ENCODE measurements around the gene EPHA4. TPM values are rescaled to one million over a fixed set of nuclear protein-coding genes. Genes with fewer than 3 reads are reported as not detected.

Gene EPHA4
- total RNA-seq, 1 donor from 2014 or later, result 30.1 TPM

DNA sequence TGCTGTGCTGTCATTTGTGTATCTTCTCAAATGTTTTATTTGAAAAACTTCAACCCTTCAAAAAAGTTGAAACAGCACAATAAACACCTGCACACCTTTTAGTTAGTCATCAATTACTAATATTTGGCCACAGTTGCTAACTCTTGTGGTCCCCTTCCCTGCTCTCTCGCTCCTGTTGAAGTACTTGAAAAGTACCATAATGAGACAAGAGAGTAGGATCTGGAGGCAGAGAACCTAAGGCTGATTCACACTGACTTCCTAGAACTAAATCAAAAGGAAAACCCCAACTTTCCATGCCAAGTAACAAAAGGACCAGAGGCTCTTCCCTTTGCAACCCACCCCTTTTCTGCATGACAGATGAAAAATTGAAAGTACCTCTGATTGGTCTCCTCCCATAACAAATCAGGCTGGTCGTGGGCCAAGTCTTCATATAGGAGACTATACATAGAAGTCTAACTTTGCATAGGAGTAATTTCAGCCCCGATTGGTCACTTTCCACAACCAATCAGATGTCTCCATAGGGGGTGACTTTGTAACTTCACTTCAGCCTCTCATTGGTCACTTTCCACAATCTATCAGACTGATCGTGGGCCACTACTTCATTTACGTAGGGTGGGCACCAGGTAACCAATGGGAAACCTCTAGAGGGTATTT lies 179.7 kb downstream of the EPHA4 start:
- H4K20me1 ChIP-seq (ENCODE audit: insufficient read depth, low read length), result no peaks in the 10 kb centered on the region
- no peak overlapping the region for H2AFZ ChIP-seq (ENCODE audit: low read depth, low read length)
- H3K4me3 ChIP-seq (ENCODE audit: insufficient read depth, low read depth, low read length), result no peak overlapping the region
- H3K4me1 ChIP-seq (ENCODE audit: insufficient read depth, low read length), result no peaks in the 10 kb centered on the region
- Mint-ChIP-seq H3K9me3 (ENCODE audit: unreplicated experiment) (no peaks in the 10 kb centered on the region), H3K4me3 (ENCODE audit: unreplicated experiment) (no peak overlapping the region), H3K36me3 (ENCODE audit: low read depth, unreplicated experiment) (no peaks in the 10 kb centered on the region), H3K4me1 (ENCODE audit: low read depth, unreplicated experiment) (no peaks in the 10 kb centered on the region), H3K27me3 (ENCODE audit: low read depth, unreplicated experiment) (no peaks in the 10 kb centered on the region), H3K27ac (ENCODE audit: unreplicated experiment) (no peak overlapping the region)
- H3K9ac ChIP-seq (ENCODE audit: low read length), result no peak overlapping the region
- H3K27ac ChIP-seq (ENCODE audit: low read depth, low read length), result no peak overlapping the region
- no peak for DNase-seq (ENCODE audit: low read depth)
- H3K27me3 ChIP-seq (ENCODE audit: insufficient read depth, low read length), result no peaks in the 10 kb centered on the region
- H3K4me2 ChIP-seq (ENCODE audit: low read length), result no peak overlapping the region
- no peaks in the 10 kb centered on the region for H3K79me2 ChIP-seq (ENCODE audit: insufficient read depth, low read length)
- no peak for TF ChIP-seq CTCF (IDR thresholded peaks at IDR 0.05; ENCODE audit: insufficient read depth, low read depth, low read length)
- TF ChIP-seq EZH2 (IDR thresholded peaks at IDR 0.05; ENCODE audit: insufficient read depth, low read length), result no peak
- FAIRE-seq, result no peak
- no peaks in the 10 kb centered on the region for H3K36me3 ChIP-seq (ENCODE audit: insufficient read depth, low read length)
- no peaks in the 10 kb centered on the region for H3K9me3 ChIP-seq (ENCODE audit: insufficient read depth, low read depth, low read length)

DNA sequence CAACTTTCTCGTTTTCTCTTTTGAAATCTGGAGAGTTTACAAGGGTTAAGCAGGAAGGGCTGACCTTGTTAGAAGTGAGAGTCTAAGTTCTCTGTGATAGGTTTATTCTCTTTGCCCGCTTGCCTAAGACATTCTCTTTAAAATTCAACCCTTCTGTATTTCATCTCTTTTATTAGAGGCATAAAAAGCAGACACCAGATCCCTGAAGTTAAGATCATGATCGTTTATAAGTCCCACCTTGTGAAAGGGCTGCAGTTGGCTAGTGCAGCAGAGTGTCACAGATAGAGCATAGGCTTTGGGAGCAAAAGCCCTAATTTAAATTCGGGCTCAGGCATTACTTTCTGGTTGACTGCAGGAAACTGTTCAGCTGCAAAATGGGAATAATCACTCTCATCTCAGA lies 181.2 kb downstream of the EPHA4 start:
- Histone ChIP-seq H3K27ac (ENCODE audit: low read depth, low read length) (no peak overlapping the region), H3K9ac (ENCODE audit: low read length) (no peak overlapping the region), H3K4me2 (ENCODE audit: low read length) (no peak overlapping the region), H3K36me3 (ENCODE audit: insufficient read depth, low read length) (no peaks in the 10 kb centered on the region), H2AFZ (ENCODE audit: low read depth, low read length) (no peak overlapping the region), H4K20me1 (ENCODE audit: insufficient read depth, low read length) (no peaks in the 10 kb centered on the region), H3K4me1 (ENCODE audit: insufficient read depth, low read length) (no peaks in the 10 kb centered on the region), H3K27me3 (ENCODE audit: insufficient read depth, low read length) (no peaks in the 10 kb centered on the region), H3K9me3 (ENCODE audit: insufficient read depth, low read depth, low read length) (no peaks in the 10 kb centered on the region), H3K4me3 (ENCODE audit: insufficient read depth, low read depth, low read length) (no peak overlapping the region), H3K79me2 (ENCODE audit: insufficient read depth, low read length) (no peaks in the 10 kb centered on the region)
- H3K4me3 Mint-ChIP-seq (ENCODE audit: unreplicated experiment), result no peak overlapping the region
- H3K36me3 Mint-ChIP-seq (ENCODE audit: low read depth, unreplicated experiment), result no peaks in the 10 kb centered on the region
- H3K9me3 Mint-ChIP-seq (ENCODE audit: unreplicated experiment), result no peaks in the 10 kb centered on the region
- no peak overlapping the region for H3K27ac Mint-ChIP-seq (ENCODE audit: unreplicated experiment)
- DNase-seq (ENCODE audit: low read depth) (no peak), FAIRE-seq (no peak)
- H3K27me3 Mint-ChIP-seq (ENCODE audit: low read depth, unreplicated experiment), result no peaks in the 10 kb centered on the region
- TF ChIP-seq CTCF (IDR thresholded peaks at IDR 0.05; ENCODE audit: insufficient read depth, low read depth, low read length) (no peak), EZH2 (IDR thresholded peaks at IDR 0.05; ENCODE audit: insufficient read depth, low read length) (no peak)
- H3K4me1 Mint-ChIP-seq (ENCODE audit: low read depth, unreplicated experiment), result no peaks in the 10 kb centered on the region

GRCh38 chr2:221389904-221390303 lies 182.2 kb downstream of the EPHA4 start:
- no peaks in the 10 kb centered on the region for H3K27me3 ChIP-seq (ENCODE audit: insufficient read depth, low read length)
- Mint-ChIP-seq H3K4me3 (ENCODE audit: unreplicated experiment) (no peak overlapping the region), H3K36me3 (ENCODE audit: low read depth, unreplicated experiment) (no peaks in the 10 kb centered on the region), H3K27me3 (ENCODE audit: low read depth, unreplicated experiment) (no peaks in the 10 kb centered on the region), H3K9me3 (ENCODE audit: unreplicated experiment) (no peaks in the 10 kb centered on the region), H3K4me1 (ENCODE audit: low read depth, unreplicated experiment) (no peaks in the 10 kb centered on the region), H3K27ac (ENCODE audit: unreplicated experiment) (no peak overlapping the region)
- no peaks in the 10 kb centered on the region for H3K4me1 ChIP-seq (ENCODE audit: insufficient read depth, low read length)
- H3K36me3 ChIP-seq (ENCODE audit: insufficient read depth, low read length), result no peaks in the 10 kb centered on the region
- DNase-seq (ENCODE audit: low read depth) (no peak), FAIRE-seq (no peak)
- no peak overlapping the region for H3K9ac ChIP-seq (ENCODE audit: low read length)
- TF ChIP-seq CTCF (IDR thresholded peaks at IDR 0.05; ENCODE audit: insufficient read depth, low read depth, low read length), result no peak
- no peak for TF ChIP-seq EZH2 (IDR thresholded peaks at IDR 0.05; ENCODE audit: insufficient read depth, low read length)
- H3K9me3 ChIP-seq (ENCODE audit: insufficient read depth, low read depth, low read length), result no peaks in the 10 kb centered on the region
- no peaks in the 10 kb centered on the region for H3K79me2 ChIP-seq (ENCODE audit: insufficient read depth, low read length)
- no peaks in the 10 kb centered on the region for H4K20me1 ChIP-seq (ENCODE audit: insufficient read depth, low read length)
- no peak overlapping the region for H3K4me2 ChIP-seq (ENCODE audit: low read length)
- no peak overlapping the region for H3K4me3 ChIP-seq (ENCODE audit: insufficient read depth, low read depth, low read length)
- H3K27ac ChIP-seq (ENCODE audit: low read depth, low read length), result no peak overlapping the region
- H2AFZ ChIP-seq (ENCODE audit: low read depth, low read length), result no peak overlapping the region
